Tracheal epithelial cell (primary cell): ENCODE measurements around the gene RPS17. TPM values are rescaled to one million over a fixed set of nuclear protein-coding genes. Genes with fewer than 3 reads are reported as not detected.

Source experiments
- total RNA-seq: library from RNA; depleted of rRNA; stranded (reverse); fragments of >200 nt; gene quantifications from 2 replicates; pipeline ENCODE4 v1.2.1, GENCODE V29; 2014

RPS17 gene
- 1,998 and 2,404 TPM in 2 replicates for total RNA-seq

GRCh38 chr15:82540055-82540983 lies at the start of gene RPS17:
RPS17 (minus strand) TSS chr15:82540457; CDS start chr15:82540428, 29 bp downstream.

Other genes with a start within 250 kb of the RPS17 start
- gene GOLGA6L10, start 191.0 kb downstream of the RPS17 start, total RNA-seq = 0.24 and 0.43 TPM in 2 replicates
- gene GOLGA6L9, start 110.6 kb downstream of the RPS17 start, total RNA-seq = 1.1 and 2.7 TPM in 2 replicates
- gene CPEB1, start 106.9 kb upstream of the RPS17 start, total RNA-seq = under 0.01 TPM in 1 of 2 replicates, not detected in the other
- gene AP3B2, start 169.4 kb upstream of the RPS17 start, total RNA-seq = 1.2 TPM in 1 of 2 replicates, not detected in the other